SK-N-MC (cell line): Measurements from ENCODE around the gene AFAP1.

Experiments
- EZH2 ChIP-seq: fragments of 200-600 bp; sonication (generic); IDR thresholded peaks from one replicate; pipeline ENCODE4 v1.6.1; 2017; ENCODE audit warnings: antibody characterized with exemption
- FOXP2 ChIP-seq: optimal IDR thresholded peaks from 2 replicates; pipeline ENCODE3; 2011; ENCODE audit warnings: mild to moderate bottlenecking, moderate library complexity; ENCODE audit not compliant: insufficient read depth; ENCODE audit errors: extremely low read length, control extremely low read depth
- POLR2AphosphoS5 ChIP-seq: IDR thresholded peaks from 2 replicates; pipeline ENCODE4 v1.6.1; 2012; ENCODE audit warnings: mild to moderate bottlenecking, low read depth, low read length, borderline replicate concordance

DNA sequence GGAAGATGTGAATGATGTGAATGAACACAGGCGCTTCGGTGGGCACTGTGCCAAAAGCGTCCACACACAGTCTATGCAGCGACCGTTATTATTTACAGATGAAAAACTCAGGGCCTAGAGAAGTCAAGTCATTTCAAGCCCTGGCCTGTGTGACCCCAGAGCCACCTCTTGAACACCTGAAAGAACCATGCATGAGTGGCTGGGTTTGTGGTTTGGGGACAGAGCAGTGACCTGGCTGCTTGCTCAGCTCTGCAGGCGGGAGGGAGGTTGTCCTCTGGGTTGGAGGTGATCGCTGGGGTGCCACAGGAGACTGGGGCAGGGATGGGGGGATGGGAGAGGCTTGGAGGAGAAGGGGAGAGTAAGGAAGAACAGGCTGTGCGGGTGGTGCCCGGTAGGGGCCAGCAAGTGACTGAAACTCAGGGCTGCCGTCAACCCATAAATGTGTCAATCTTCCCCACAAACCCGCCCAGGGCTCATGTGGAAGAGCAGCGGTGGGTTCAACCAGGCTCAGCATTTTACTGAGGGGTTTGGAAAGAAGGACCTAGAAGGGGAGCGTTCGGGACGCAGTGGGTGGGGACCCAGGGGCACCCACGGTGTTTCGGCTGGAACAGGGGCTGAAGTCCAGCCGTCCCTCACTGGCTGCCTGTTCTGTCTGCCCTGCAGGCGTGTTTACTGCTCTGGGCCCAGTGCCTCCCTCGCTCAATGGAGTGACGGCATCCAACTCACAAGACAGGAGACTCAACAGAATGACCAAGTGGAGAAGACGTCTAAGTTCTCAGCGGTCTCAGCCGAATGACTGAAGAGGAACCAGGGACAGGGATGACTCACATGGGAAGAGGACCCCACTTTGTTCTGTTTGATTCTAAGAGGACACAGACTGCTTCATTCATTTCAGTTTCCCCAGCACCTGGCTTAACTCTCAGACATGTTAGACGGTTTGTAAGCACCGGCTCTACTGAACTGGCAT, 167.8 kb downstream of the AFAP1 start:
- TF ChIP-seq POLR2AphosphoS5 (no peak), EZH2 (no peak), FOXP2 (no peak)
